CMK (cell line): ENCODE measurements around the gene PON3.

Experiments
- DNase-seq: peaks from one replicate; pipeline ENCODE4 v3.0.0-alpha.2; 2010; ENCODE audit warnings: low read depth

PON3 gene

GRCh38 chr7:95396136-95397032 is at the start of gene PON3:
Gene PON3, minus strand, starts transcription at chr7:95396375. Its CDS starts 25 bp downstream, at chr7:95396350.
- no peak for DNase-seq

- no peak for DNase-seq
Observed at GRCh38 chr7:95444796-95445195, 48.6 kb upstream of the PON3 start.

DNA sequence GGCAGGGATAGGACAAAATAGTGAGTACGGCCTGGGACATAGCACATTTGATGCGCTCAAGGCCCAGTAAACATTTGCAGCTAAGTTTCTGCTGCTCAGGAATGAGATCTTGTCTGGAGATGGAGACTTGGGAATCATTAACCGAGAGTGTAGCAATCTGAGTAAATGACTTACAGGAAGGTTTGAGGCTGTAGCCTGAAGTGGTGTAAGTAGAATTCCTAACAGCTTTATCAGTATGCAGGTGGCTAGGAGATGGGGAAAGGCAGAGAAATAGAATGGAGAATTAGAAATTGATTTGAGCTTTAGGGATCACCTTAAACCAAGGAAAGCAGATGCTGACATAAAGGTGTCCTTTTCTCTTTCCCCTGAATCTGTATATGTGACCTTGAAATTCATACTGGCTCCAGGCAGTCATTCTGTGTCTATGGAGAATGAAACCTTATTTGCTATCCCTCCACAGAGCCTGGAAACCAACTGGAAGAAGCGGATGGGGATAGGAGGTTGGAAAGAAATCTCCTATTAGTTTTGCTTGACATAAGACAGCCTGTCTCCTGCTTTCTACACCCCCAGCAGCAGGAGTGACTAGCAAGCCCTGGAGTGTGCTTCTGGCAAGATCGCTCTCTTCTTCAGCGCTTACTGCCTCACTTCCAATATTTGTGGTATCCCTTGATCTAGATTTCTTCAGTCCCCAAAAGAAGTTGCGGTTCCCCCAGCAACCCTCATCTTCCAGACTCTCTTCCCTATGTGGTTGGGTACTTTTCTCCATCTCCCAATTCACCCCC is 45.1 kb upstream of the PON3 start:
- DNase-seq, result no peak

- DNase-seq, result no peak
Observed at GRCh38 chr7:95440394-95441038, 44.3 kb upstream of the PON3 start.

- DNase-seq, result no peak
Observed at GRCh38 chr7:95436407-95436806, 40.2 kb upstream of the PON3 start.

GRCh38 chr7:95435422-95435780 is 39.2 kb upstream of the PON3 start:
- DNase-seq, result no peak

GRCh38 chr7:95434557-95435421 is 38.6 kb upstream of the PON3 start, which contains the start of gene PON2:
Gene PON2, minus strand, starts transcription at chr7:95435028. Its CDS starts 77 bp downstream, at chr7:95434951.
- peak; percentile 24 for DNase-seq

GRCh38 chr7:95433952-95434556 is 37.9 kb upstream of the PON3 start:
- no peak for DNase-seq

DNA sequence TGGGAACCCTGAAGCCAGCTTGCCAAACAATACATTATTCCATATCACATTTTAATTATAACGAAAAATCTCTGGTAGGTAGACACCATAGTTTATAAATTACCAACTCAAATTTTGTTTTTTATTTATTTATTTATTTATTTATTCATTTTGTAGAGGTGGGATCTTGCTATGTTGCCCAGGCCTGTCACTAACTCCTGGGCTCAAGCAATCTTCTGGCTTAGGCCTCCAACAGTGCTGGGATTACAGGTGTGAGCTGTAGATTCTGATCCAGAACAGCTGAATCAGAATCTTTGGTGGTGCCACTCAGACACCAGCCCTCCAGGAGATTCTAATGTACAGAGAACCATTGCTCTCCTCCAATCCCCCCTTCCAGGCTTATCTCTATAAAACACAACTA is 37.0 kb upstream of the PON3 start:
- DNase-seq, result no peak

DNA sequence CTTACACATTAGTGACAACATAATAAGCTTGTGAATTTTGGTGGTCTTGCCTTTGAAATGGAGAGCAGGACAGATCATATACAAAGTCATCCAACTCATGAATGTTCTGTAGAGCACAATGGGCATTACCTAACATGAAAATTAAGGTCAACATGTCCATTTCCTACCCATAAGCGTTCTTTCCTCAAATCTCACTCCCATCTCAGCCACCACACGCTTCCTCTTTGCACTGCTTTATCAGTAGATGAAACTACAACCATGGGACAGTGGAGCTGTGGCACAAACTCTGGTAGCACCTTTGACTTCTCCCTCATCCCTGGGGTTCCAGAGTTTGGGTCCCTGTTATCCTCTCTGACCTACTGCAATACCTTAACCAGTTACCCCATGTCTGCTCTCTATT is 36.4 kb upstream of the PON3 start:
- no peak for DNase-seq

DNA sequence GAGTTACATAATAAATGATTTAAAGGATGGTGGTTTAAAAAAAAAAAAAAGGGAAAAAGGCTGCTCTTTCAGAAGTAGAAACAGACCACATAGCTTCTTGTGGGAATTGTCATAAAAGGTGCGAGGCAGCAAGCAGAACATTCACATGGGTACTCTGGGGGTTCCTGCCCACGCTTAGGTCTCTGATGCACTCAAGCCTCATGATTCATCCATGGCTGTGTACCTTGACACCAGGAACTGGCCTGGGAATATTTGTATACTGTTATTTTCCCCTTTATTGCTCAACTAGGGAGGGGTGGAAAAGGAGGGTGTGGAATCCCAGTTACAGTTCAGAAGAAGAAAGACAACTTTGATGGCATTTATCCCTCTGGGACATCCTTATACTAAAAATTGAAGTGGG is 34.7 kb upstream of the PON3 start:
- no peak for DNase-seq

DNA sequence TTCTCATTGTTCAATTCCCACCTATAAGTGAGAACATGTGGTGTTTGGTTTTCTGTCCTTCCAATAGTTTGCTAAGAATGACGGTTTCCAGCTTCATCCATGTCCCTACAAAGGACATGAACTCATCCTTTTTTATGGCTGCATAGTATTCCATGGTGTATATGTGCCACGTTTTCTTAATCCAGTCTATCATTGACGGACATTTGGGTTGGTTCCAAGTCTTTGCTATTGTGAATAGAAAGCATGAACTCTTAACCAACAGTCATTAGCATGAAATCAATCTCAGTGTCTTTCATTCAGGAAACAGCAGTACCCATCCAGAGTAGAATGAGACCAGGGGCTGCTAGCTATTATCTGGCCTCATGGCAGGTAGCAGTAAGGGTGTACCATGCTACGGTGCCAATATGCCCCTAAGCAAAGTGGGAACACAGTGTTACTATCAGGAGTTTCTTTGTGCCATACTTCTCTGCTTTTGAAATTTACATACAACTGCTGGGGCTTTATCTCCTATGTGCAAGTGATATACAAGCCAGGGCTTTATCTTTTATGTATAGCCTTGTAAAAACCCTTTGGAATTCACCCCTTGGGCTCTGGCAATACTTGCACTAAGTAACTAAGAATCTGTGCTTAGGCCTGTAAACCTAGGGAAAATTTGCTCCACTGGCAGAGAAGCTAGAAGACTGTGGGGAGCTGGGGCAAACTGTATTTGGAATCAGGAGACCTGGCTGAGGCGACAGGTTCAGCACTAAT is 33.2 kb upstream of the PON3 start:
- no peak for DNase-seq

DNA sequence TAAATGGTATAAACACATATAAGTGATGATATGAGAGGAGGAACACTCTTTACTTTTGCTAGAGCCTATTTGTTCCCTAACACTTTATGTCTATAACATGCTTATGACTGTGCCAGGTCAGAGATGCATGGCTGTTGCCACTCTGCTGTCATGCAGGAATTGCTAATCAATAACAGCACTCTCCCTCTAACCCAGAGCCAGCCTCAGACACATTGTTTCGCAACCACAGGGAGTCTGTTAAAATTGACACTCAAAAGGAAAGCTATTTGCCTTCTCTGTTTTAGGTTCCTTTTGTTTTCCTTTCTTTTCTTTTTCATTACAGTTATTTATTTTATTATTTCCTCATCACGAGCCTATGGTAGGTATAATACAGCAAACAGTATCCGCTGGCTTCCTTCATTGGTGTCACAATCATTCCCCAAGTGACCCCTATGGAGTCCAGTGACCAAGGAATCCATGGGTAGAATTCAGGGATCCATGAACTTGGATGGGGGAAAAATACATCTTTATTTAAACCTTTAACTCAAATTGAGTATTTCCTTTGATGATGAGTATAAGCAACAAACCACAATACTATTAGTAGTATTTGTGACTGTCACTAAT is 31.8 kb upstream of the PON3 start:
- no peak for DNase-seq

GRCh38 chr7:95427166-95427565 is 31.0 kb upstream of the PON3 start:
- no peak for DNase-seq

DNA sequence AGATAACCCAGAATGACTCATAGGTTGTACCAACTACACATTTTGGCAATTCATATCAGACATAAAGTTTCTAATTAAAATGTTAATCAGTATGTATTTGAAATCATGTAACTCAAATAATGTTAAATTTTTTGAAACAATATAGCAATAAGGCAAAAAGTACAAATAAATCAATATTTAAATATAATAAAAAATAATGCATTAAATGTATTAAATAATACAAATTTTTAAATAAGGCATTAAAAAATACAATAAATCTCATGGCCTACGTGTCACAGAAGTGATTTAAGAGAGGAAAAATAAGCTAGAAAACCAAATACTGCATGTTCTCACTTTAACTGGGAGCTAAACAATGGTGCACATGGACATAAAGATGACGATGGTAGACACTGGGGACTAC is 29.5 kb upstream of the PON3 start:
- no peak for DNase-seq

DNA sequence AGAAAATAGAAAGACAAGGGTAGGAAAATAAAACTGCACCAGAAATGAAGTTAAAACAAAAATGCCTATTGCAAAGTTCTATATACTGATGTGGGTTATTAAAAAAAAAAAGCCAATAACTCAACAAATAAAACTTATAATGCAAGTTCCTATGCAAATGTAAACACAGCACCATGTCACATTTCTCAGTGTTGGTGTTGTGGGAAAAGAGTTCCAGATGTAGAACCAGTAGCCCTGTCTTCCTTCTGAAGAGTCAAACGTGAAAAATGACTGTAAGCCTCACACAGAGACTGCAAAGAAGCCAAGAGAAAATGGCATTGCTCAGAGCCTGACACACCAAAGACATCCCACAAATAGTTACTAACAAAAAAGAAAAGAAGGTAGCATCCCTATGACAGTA is 28.5 kb upstream of the PON3 start:
- no peak for DNase-seq

DNA sequence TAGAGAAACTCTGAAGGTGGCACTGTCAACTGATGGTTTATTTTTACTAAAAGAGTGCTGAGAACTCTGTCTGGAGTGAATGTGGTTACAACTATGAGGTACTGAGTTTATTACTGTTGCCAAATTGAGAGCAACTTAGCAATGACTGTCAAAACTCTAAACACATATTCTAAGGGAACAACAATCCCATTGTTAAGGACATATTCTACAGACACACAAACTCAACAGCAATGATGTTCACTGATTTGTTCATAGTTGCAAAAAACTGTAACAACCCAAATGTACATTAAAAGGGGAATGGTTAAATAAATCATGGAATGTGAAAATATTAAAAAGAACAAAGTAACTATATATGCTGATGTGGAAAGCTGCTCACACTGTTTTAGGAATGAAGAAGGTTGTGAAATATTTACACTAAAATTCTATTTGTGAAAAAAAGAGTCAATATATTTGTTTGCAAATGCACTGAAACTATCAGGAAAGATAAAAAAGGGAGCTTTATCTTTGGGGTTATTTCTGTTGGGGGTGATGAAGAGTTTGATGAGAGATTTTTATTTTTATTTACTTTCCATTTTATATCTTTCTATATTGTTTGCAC is 25.8 kb upstream of the PON3 start:
- DNase-seq, result no peak

GRCh38 chr7:95421000-95421846 is 25.0 kb upstream of the PON3 start:
- DNase-seq, result no peak

GRCh38 chr7:95412075-95412474 is 15.9 kb upstream of the PON3 start:
- DNase-seq, result no peak
